Measurements from ENCODE around the gene PDXK. TPM values are rescaled to one million over a fixed set of nuclear protein-coding genes. Genes with fewer than 3 reads are reported as not detected.

Gene PDXK
- total and polyA plus RNA-seq, 7 experiments from 2014 or later = 27.8 to 103 (median 74.2) TPM

- ChIA-PET POLR2A (no interaction called here), CTCF (no interaction called here)
- no peak overlapping the region for H3K27ac ChIP-seq (ENCODE audit: low read depth, low read length)
- Mint-ChIP-seq H3K4me3 (no peak overlapping the region), H3K27me3 (no peaks in the 10 kb centered on the region), H3K4me1 (no peaks in the 10 kb centered on the region), H3K27ac (no peak overlapping the region), H3K36me3 (peaks cover 4 to 43% (median 12%) of the 10 kb centered on the region in 5 donors), H3K9me3 (no peaks in the 10 kb centered on the region)
- no peaks in the 10 kb centered on the region for H3K4me1 ChIP-seq (ENCODE audit: control insufficient read depth in 2 of 2, insufficient read depth in 2 of 2, low read length in 2 of 2)
- intact Hi-C loops (cut with micrococcal nuclease) = no loop called here
- H3K4me3 ChIP-seq (ENCODE audit: low read length) = no peak overlapping the region
- no peak for ATAC-seq
- H3K9me3 ChIP-seq (ENCODE audit: control insufficient read depth in 2 of 3, low read length in 3 of 3) = no peaks in the 10 kb centered on the region
- DNase-seq = no peak
- H3K27me3 ChIP-seq (ENCODE audit: control insufficient read depth in 2 of 2, insufficient read depth in 2 of 2, low read length in 2 of 2) = no peaks in the 10 kb centered on the region
- peaks cover 0 to 72% (median 0%) of the 10 kb centered on the region in 3 experiments for H3K36me3 ChIP-seq (ENCODE audit: control insufficient read depth in 2 of 3, insufficient read depth in 3 of 3, low read length in 3 of 3)
These were observed 29.7 kb downstream of the PDXK start for GRCh38 chr21:43748622-43749021.

- Mint-ChIP-seq H3K36me3 (peaks cover 2 to 46% (median 13%) of the 10 kb centered on the region in 5 donors), H3K4me3 (no peak overlapping the region), H3K4me1 (no peaks in the 10 kb centered on the region), H3K27me3 (no peaks in the 10 kb centered on the region), H3K9me3 (no peaks in the 10 kb centered on the region), H3K27ac (peak overlapping the region in 1 of 9 donors; percentile 32)
- no peaks in the 10 kb centered on the region for H3K9me3 ChIP-seq (ENCODE audit: control insufficient read depth in 2 of 3, low read length in 3 of 3)
- H3K4me3 ChIP-seq (ENCODE audit: low read length) = no peak overlapping the region
- ChIA-PET POLR2A (no interaction called here), CTCF (interaction anchor here (0.6 kb wide), 1 partner anchor 74 kb away, joined by 3 read pairs; no protein-coding TSS in a partner anchor)
- H3K4me1 ChIP-seq (ENCODE audit: control insufficient read depth in 2 of 2, insufficient read depth in 2 of 2, low read length in 2 of 2) = no peaks in the 10 kb centered on the region
- DNase-seq (no peak), ATAC-seq (no peak)
- peaks cover 0 to 72% (median 0%) of the 10 kb centered on the region in 3 experiments for H3K36me3 ChIP-seq (ENCODE audit: control insufficient read depth in 2 of 3, insufficient read depth in 3 of 3, low read length in 3 of 3)
- no peaks in the 10 kb centered on the region for H3K27me3 ChIP-seq (ENCODE audit: control insufficient read depth in 2 of 2, insufficient read depth in 2 of 2, low read length in 2 of 2)
- intact Hi-C loops (cut with micrococcal nuclease) = no loop called here
- no peak overlapping the region for H3K27ac ChIP-seq (ENCODE audit: low read depth, low read length)
These were observed 30.8 kb downstream of the PDXK start for GRCh38 chr21:43749651-43750262.

- H3K27me3 Mint-ChIP-seq = no peaks in the 10 kb centered on the region
- CTCF ChIA-PET = no interaction called here
- peaks cover 0 to 39% (median 10%) of the 10 kb centered on the region in 5 donors for H3K36me3 Mint-ChIP-seq
- no peak overlapping the region for H3K4me3 ChIP-seq (ENCODE audit: low read length)
- H3K4me3 Mint-ChIP-seq = no peak overlapping the region
- H3K4me1 ChIP-seq (ENCODE audit: control insufficient read depth in 2 of 2, insufficient read depth in 2 of 2, low read length in 2 of 2) = no peaks in the 10 kb centered on the region
- H3K27ac Mint-ChIP-seq = peak overlapping the region in 4 of 9 donors; percentile 14 to 60 (median 38)
- POLR2A ChIA-PET = no interaction called here
- intact Hi-C loops (cut with micrococcal nuclease) = no loop called here
- H3K27me3 ChIP-seq (ENCODE audit: control insufficient read depth in 2 of 2, insufficient read depth in 2 of 2, low read length in 2 of 2) = no peaks in the 10 kb centered on the region
- no peaks in the 10 kb centered on the region for H3K9me3 ChIP-seq (ENCODE audit: control insufficient read depth in 2 of 3, low read length in 3 of 3)
- no peak for ATAC-seq
- no peaks in the 10 kb centered on the region for H3K9me3 Mint-ChIP-seq
- no peaks in the 10 kb centered on the region for H3K4me1 Mint-ChIP-seq
- H3K36me3 ChIP-seq (ENCODE audit: control insufficient read depth in 2 of 3, insufficient read depth in 3 of 3, low read length in 3 of 3) = peaks cover 0 to 76% (median 0%) of the 10 kb centered on the region in 3 experiments
- no peak overlapping the region for H3K27ac ChIP-seq (ENCODE audit: low read depth, low read length)
- no peak for DNase-seq
These were observed 31.6 kb downstream of the PDXK start for GRCh38 chr21:43750339-43751033.

- H3K9me3 Mint-ChIP-seq = no peaks in the 10 kb centered on the region
- Histone ChIP-seq H3K36me3 (ENCODE audit: control insufficient read depth in 2 of 3, insufficient read depth in 3 of 3, low read length in 3 of 3) (peaks cover 0 to 81% (median 0%) of the 10 kb centered on the region in 3 experiments), H3K27me3 (ENCODE audit: control insufficient read depth in 2 of 2, insufficient read depth in 2 of 2, low read length in 2 of 2) (no peaks in the 10 kb centered on the region), H3K4me3 (ENCODE audit: low read length) (no peak overlapping the region), H3K27ac (ENCODE audit: low read depth, low read length) (no peak overlapping the region), H3K4me1 (ENCODE audit: control insufficient read depth in 2 of 2, insufficient read depth in 2 of 2, low read length in 2 of 2) (no peaks in the 10 kb centered on the region), H3K9me3 (ENCODE audit: control insufficient read depth in 2 of 3, low read length in 3 of 3) (no peaks in the 10 kb centered on the region)
- H3K4me1 Mint-ChIP-seq = no peaks in the 10 kb centered on the region
- no peak overlapping the region for H3K4me3 Mint-ChIP-seq
- DNase-seq = no peak
- H3K27me3 Mint-ChIP-seq = no peaks in the 10 kb centered on the region
- no peak for ATAC-seq
- ChIA-PET POLR2A (no interaction called here), CTCF (no interaction called here)
- intact Hi-C loops (cut with micrococcal nuclease) = no loop called here
- H3K27ac Mint-ChIP-seq = no peak overlapping the region
- H3K36me3 Mint-ChIP-seq = peaks cover 0 to 43% (median 10%) of the 10 kb centered on the region in 5 donors
These were observed 33.1 kb downstream of the PDXK start for GRCh38 chr21:43751955-43752591.

- intact Hi-C loops (cut with micrococcal nuclease) = no loop called here
- H3K27ac Mint-ChIP-seq = no peak overlapping the region
These were observed 34.0 kb downstream of the PDXK start for GRCh38 chr21:43752758-43753438.

GRCh38 chr21:43753439-43753799 is 34.5 kb downstream of the PDXK start:
- Histone ChIP-seq H3K4me1 (ENCODE audit: control insufficient read depth in 2 of 2, insufficient read depth in 2 of 2, low read length in 2 of 2) (no peaks in the 10 kb centered on the region), H3K36me3 (ENCODE audit: control insufficient read depth in 2 of 3, insufficient read depth in 3 of 3, low read length in 3 of 3) (peaks cover 0 to 80% (median 0%) of the 10 kb centered on the region in 3 experiments), H3K9me3 (ENCODE audit: control insufficient read depth in 2 of 3, low read length in 3 of 3) (no peaks in the 10 kb centered on the region), H3K27me3 (ENCODE audit: control insufficient read depth in 2 of 2, insufficient read depth in 2 of 2, low read length in 2 of 2) (no peaks in the 10 kb centered on the region), H3K27ac (ENCODE audit: low read depth, low read length) (no peak overlapping the region), H3K4me3 (ENCODE audit: low read length) (no peak overlapping the region)
- H3K36me3 Mint-ChIP-seq = peaks cover 0 to 39% (median 8%) of the 10 kb centered on the region in 5 donors
- H3K27me3 Mint-ChIP-seq = no peaks in the 10 kb centered on the region
- no peak overlapping the region for H3K4me3 Mint-ChIP-seq
- ATAC-seq (no peak), DNase-seq (no peak)
- no peak overlapping the region for H3K27ac Mint-ChIP-seq
- no peaks in the 10 kb centered on the region for H3K4me1 Mint-ChIP-seq
- no peaks in the 10 kb centered on the region for H3K9me3 Mint-ChIP-seq
- POLR2A ChIA-PET = no interaction called here
- intact Hi-C loops (cut with micrococcal nuclease) = no loop called here
- CTCF ChIA-PET = no interaction called here

More at GRCh38 chr21:43752758-43753438, 34.0 kb downstream of the PDXK start:
- ChIA-PET POLR2A (no interaction called here), CTCF (no interaction called here)
- H3K27me3 ChIP-seq (ENCODE audit: control insufficient read depth in 2 of 2, insufficient read depth in 2 of 2, low read length in 2 of 2) = no peaks in the 10 kb centered on the region
- no peak overlapping the region for H3K4me3 ChIP-seq (ENCODE audit: low read length)
- H3K27me3 Mint-ChIP-seq = no peaks in the 10 kb centered on the region
- no peaks in the 10 kb centered on the region for H3K4me1 ChIP-seq (ENCODE audit: control insufficient read depth in 2 of 2, insufficient read depth in 2 of 2, low read length in 2 of 2)
- ATAC-seq = no peak
- no peaks in the 10 kb centered on the region for H3K9me3 ChIP-seq (ENCODE audit: control insufficient read depth in 2 of 3, low read length in 3 of 3)
- no peak overlapping the region for H3K4me3 Mint-ChIP-seq
- peaks cover 0 to 39% (median 8%) of the 10 kb centered on the region in 5 donors for H3K36me3 Mint-ChIP-seq
- no peak overlapping the region for H3K27ac ChIP-seq (ENCODE audit: low read depth, low read length)
- H3K4me1 Mint-ChIP-seq = no peaks in the 10 kb centered on the region
- H3K9me3 Mint-ChIP-seq = no peaks in the 10 kb centered on the region
- no peak for DNase-seq
- H3K36me3 ChIP-seq (ENCODE audit: control insufficient read depth in 2 of 3, insufficient read depth in 3 of 3, low read length in 3 of 3) = peaks cover 0 to 81% (median 0%) of the 10 kb centered on the region in 3 experiments

Data from naive thymus-derived CD4-positive, alpha-beta T cell (primary cell).